ENCODE results near the gene PARD3B.

DNA sequence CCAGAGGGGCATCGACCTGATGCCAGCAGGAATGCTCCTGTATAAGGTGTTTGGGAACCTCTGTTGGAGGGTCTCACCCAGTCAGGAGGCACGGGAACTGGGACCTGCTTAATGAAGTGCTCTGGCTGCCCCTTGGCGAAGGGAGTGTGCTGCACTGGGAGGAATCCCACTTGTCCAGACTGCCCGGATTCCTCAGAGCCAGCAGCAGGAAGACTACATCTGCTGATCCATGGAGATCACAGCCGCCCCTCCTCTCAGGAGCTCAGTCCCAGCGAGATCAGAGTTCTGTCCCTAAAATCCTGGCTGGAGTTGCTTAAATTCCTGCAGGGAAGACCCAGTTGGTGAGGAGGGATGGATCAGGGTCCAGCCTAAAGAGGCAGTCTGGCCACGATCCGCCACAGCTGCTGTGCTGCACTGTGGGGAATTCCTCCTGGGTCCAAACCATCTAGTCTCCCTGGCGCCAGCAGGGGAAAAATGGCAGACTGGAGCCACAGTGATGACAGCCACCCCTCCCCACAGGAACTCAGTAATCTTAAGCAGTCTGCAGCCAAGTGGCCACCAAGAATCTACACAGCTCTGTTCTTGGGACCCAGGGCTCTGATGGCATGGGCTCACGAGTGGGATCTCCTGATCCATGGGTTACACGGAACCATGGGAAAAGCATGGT lies 1060.5 kb downstream of the PARD3B start:
- no peak for TF ChIP-seq ELF4 (IDR thresholded peaks at IDR 0.05)
- no peak for TF ChIP-seq BHLHE40 (IDR thresholded peaks at IDR 0.05; ENCODE audit: borderline replicate concordance)
